GM18951 (cell line): ENCODE results near the gene PDGFC.

ENCODE experiments used
- POLR2A ChIP-seq: IDR thresholded peaks from 4 replicates; pipeline ENCODE4 v1.6.1; 2011; ENCODE audit warnings: mild to moderate bottlenecking; ENCODE audit not compliant: insufficient read length, insufficient read depth; ENCODE audit errors: extremely low read depth
- in situ Hi-C: fragments of 300-500 bp; cut with MboI; formaldehyde crosslinking; loops from one replicate; pipeline ENCODE4 v1.12.0; 2022; ENCODE audit warnings: low sequenced_read_pairs, mixed read lengths, inconsistent platforms; ENCODE audit not compliant: unreplicated experiment

Gene PDGFC

GRCh38 chr4:156858071-156858470, 113.5 kb downstream of the PDGFC start:
- in situ Hi-C loops: no loop called here
- TF ChIP-seq POLR2A: no peak

- in situ Hi-C loops: no loop called here
- TF ChIP-seq POLR2A: no peak
Observed at GRCh38 chr4:156838761-156839160, 132.8 kb downstream of the PDGFC start.

GRCh38 chr4:156837625-156838345, 133.8 kb downstream of the PDGFC start:
- in situ Hi-C loops: no loop called here
- no peak for TF ChIP-seq POLR2A

- TF ChIP-seq POLR2A: no peak
- in situ Hi-C loops: no loop called here
Observed at GRCh38 chr4:156832886-156833285, 138.7 kb downstream of the PDGFC start.

GRCh38 chr4:156830351-156830750, 141.2 kb downstream of the PDGFC start:
- in situ Hi-C loops: no loop called here
- TF ChIP-seq POLR2A: no peak

- in situ Hi-C loops: no loop called here
Observed at GRCh38 chr4:156829201-156829873, 142.3 kb downstream of the PDGFC start.

GRCh38 chr4:156827519-156827918, 144.1 kb downstream of the PDGFC start:
- in situ Hi-C loops: no loop called here

More at GRCh38 chr4:156829201-156829873, 142.3 kb downstream of the PDGFC start:
- no peak for TF ChIP-seq POLR2A

GRCh38 chr4:156825074-156825473, 146.5 kb downstream of the PDGFC start:
- in situ Hi-C loops: no loop called here
- TF ChIP-seq POLR2A: no peak

More at GRCh38 chr4:156827519-156827918, 144.1 kb downstream of the PDGFC start:
- TF ChIP-seq POLR2A: no peak

GRCh38 chr4:156824451-156825060, 147.0 kb downstream of the PDGFC start:
- in situ Hi-C loops: no loop called here
- no peak for TF ChIP-seq POLR2A

- no peak for TF ChIP-seq POLR2A
- in situ Hi-C loops: no loop called here
Observed at GRCh38 chr4:156820931-156821330, 150.7 kb downstream of the PDGFC start.

GRCh38 chr4:156816360-156816755, 155.2 kb downstream of the PDGFC start:
- no peak for TF ChIP-seq POLR2A
- in situ Hi-C loops: no loop called here

GRCh38 chr4:156815717-156816359, 155.8 kb downstream of the PDGFC start:
- in situ Hi-C loops: no loop called here
- no peak for TF ChIP-seq POLR2A

- in situ Hi-C loops: no loop called here
- no peak for TF ChIP-seq POLR2A
Observed at GRCh38 chr4:156811963-156812362, 159.6 kb downstream of the PDGFC start.
